Spleen (tissue), 11 donors: Measurements from ENCODE around the gene RNFT2. TPM values are rescaled to one million over a fixed set of nuclear protein-coding genes. Genes with fewer than 3 reads are reported as not detected.
A peak's percentile ranks its signal among the peaks of the same experiment; 100 is the strongest.

Experiments
- DNase-seq: peaks from one replicate; pipeline ENCODE4 v3.0.0-alpha.2; 2020
- H3K27ac ChIP-seq, 8 donors: fragments of 200-600 bp; sonication (generic) in 7 of 8; 1 replicate in 4 of 8; 2 replicates in 4 of 8; pipeline versions ENCODE4 v1.5.0 to v1.8.0; 2016 to 2021; ENCODE audit warnings: inconsistent platforms in 4 of 8, mild to moderate bottlenecking in 4 of 8, moderate library complexity in 1 of 8
- H3K27me3 ChIP-seq, 7 donors: fragments of 200-600 bp; sonication (generic) in 6 of 7; replicated peaks in 1 of 7; 1 replicate in 4 of 7; 2 replicates in 3 of 7; pipeline versions ENCODE4 v1.5.0 to v1.8.0; 2016 to 2021; ENCODE audit warnings: inconsistent platforms in 3 of 7, mild to moderate bottlenecking in 1 of 7
- H3K36me3 ChIP-seq, 6 donors: fragments of 200-600 bp; sonication (generic) in 5 of 6; 1 replicate in 4 of 6; 2 replicates in 2 of 6; pipeline versions ENCODE4 v1.5.0 to v1.8.0; 2016 to 2021; ENCODE audit warnings: inconsistent platforms in 2 of 6
- H3K4me1 ChIP-seq, 6 donors: fragments of 200-600 bp; sonication (generic) in 5 of 6; 1 replicate in 3 of 6; 2 replicates in 3 of 6; pipeline versions ENCODE4 v1.5.0 to v1.8.0; 2016 to 2021; ENCODE audit warnings: inconsistent platforms in 3 of 6
- H3K4me3 ChIP-seq, 8 donors: fragments of 200-600 bp; sonication (generic) in 7 of 8; 1 replicate in 4 of 8; 2 replicates in 4 of 8; pipeline versions ENCODE4 v1.5.0 to v1.8.0; 2016 to 2021; ENCODE audit warnings: inconsistent platforms in 4 of 8, mild to moderate bottlenecking in 4 of 8, moderate library complexity in 2 of 8
- H3K9me3 ChIP-seq, 8 donors: fragments of 200-600 bp; sonication (generic) in 7 of 8; 1 replicate in 4 of 8; 2 replicates in 4 of 8; pipeline versions ENCODE4 v1.5.0 to v1.8.0; 2016 to 2021; ENCODE audit warnings: inconsistent platforms in 4 of 8
- POLR2A ChIP-seq, 3 donors: fragments of 450-650 bp; IDR thresholded peaks; one replicate each; pipeline ENCODE4 v1.5.1; 2017; ENCODE audit warnings: antibody characterized with exemption in 3 of 3, mild to moderate bottlenecking in 1 of 3
- POLR2AphosphoS5 ChIP-seq, 3 donors: sonication (generic); formaldehyde crosslinking; IDR thresholded peaks; one replicate each; pipeline ENCODE4 v1.5.1; 2017; ENCODE audit warnings: antibody characterized with exemption in 3 of 3
- WGBS, 5 donors: extraction: QIAGEN DNeasy Blood & Tissue Kit in 3 of 5; methylation state at CpG; one replicate each; pipeline versions ENCODE4 v1.1.5 to v1.1.7; 2013 to 2018; 5-methylcytosine and 5-hydroxymethylcytosine counted together
- intact Hi-C: fragments of 100-400 bp; cut with DNase I; formaldehyde crosslinking; loops from one replicate; pipeline ENCODE4 v1.15.0; 2023; ENCODE audit warnings: low total_unique reads
- polyA plus RNA-seq, 3 donors: library from polyadenylated mRNA; stranded (reverse); fragments of 200-250 nt; gene quantifications; one replicate each; pipeline ENCODE4 v1.2.1, GENCODE V29; 2013
- total RNA-seq, 7 donors: library from RNA; depleted of rRNA in 3 of 7; stranded (reverse); fragments of >200 nt in 3 of 7; fragmentation: NEBNext Ultra II Directional in 4 of 7; extraction: Animal tissue kit (Norgen Biotek cat#: 25700) in 4 of 7; gene quantifications; one replicate each; pipeline versions ENCODE4 v1.1.0 to v1.2.1, GENCODE V29; 2016 to 2021
- TF ChIP-seq, protein P1 (sequence below), 11 experiments: fragments of 200-600 bp in 7 of 11; fragments of 450-650 bp in 4 of 11; sonication (generic) in 4 of 11; IDR thresholded peaks in 8 of 11; conservative IDR thresholded peaks in 3 of 11; 1 replicate in 7 of 11; 2 replicates in 4 of 11; pipeline versions ENCODE4 v1.4.0 to v1.8.0; 2016 to 2021; ENCODE audit warnings: antibody characterized with exemption in 11 of 11, inconsistent platforms in 4 of 11, mild to moderate bottlenecking in 1 of 11
- donor health status: healthy with polysubstance abuse.
- donor health status: DM: no; HTN: no; CAD: no; lungs with moderate emphysema.
- donor health status: DM: no; HTN: no; CAD: no.
- donor health status: Bipolar disorder and iron deficiency.
- donor health status: healthy.
- donor health status: DM: no; HTN: no; CAD: no.
- donor health status: DM: yes; HTN: yes; CAD: no.

Gene RNFT2
- total and polyA plus RNA-seq, 10 donors = 1.9 to 6.0 (median 3.8) TPM

- H3K36me3 ChIP-seq = no peaks in the 10 kb centered on the region
- H3K27ac ChIP-seq = no peak overlapping the region
- no peaks in the 10 kb centered on the region for H3K9me3 ChIP-seq
- no peak overlapping the region for H3K4me3 ChIP-seq
- intact Hi-C loops = no loop called here
- WGBS, 5 donors = 23 to 28% (median 24%) methylated on average over 12 of the region's 12 CpGs
- DNase-seq = peak; percentile 88
- H3K4me1 ChIP-seq = peaks cover 0 to 16% (median 6%) of the 10 kb centered on the region in 6 donors
- TF ChIP-seq, protein P1, sequence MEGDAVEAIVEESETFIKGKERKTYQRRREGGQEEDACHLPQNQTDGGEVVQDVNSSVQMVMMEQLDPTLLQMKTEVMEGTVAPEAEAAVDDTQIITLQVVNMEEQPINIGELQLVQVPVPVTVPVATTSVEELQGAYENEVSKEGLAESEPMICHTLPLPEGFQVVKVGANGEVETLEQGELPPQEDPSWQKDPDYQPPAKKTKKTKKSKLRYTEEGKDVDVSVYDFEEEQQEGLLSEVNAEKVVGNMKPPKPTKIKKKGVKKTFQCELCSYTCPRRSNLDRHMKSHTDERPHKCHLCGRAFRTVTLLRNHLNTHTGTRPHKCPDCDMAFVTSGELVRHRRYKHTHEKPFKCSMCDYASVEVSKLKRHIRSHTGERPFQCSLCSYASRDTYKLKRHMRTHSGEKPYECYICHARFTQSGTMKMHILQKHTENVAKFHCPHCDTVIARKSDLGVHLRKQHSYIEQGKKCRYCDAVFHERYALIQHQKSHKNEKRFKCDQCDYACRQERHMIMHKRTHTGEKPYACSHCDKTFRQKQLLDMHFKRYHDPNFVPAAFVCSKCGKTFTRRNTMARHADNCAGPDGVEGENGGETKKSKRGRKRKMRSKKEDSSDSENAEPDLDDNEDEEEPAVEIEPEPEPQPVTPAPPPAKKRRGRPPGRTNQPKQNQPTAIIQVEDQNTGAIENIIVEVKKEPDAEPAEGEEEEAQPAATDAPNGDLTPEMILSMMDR (IDR thresholded peaks at IDR 0.05 in 8 of 11, conservative IDR thresholded peaks at IDR 0.05 in 3 of 11) = peak; percentile 86 to 96 (median 93)
- TF ChIP-seq POLR2A (IDR thresholded peaks at IDR 0.05) (no peak), POLR2AphosphoS5 (IDR thresholded peaks at IDR 0.05) (no peak)
- H3K27me3 ChIP-seq = peaks cover 0 to 7% (median 0%) of the 10 kb centered on the region in 7 donors
These were observed 34.8 kb upstream of the RNFT2 start for GRCh38 chr12:116703214-116703795.

GRCh38 chr12:116707751-116708150 is 30.4 kb upstream of the RNFT2 start:
- H3K27me3 ChIP-seq = peaks cover 0 to 20% (median 0%) of the 10 kb centered on the region in 7 donors
- intact Hi-C loops = no loop called here
- DNase-seq = no peak
- H3K4me3 ChIP-seq = no peak overlapping the region
- no peak overlapping the region for H3K27ac ChIP-seq
- 50 to 74% (median 71%) methylated on average over 9 of the region's 9 CpGs for WGBS, 5 donors
- H3K9me3 ChIP-seq = no peaks in the 10 kb centered on the region
- H3K4me1 ChIP-seq = peaks cover 7 to 28% (median 17%) of the 10 kb centered on the region in 6 donors
- peaks cover 0 to 12% (median under 1%) of the 10 kb centered on the region in 6 donors for H3K36me3 ChIP-seq
- TF ChIP-seq POLR2A (IDR thresholded peaks at IDR 0.05) (no peak), POLR2AphosphoS5 (IDR thresholded peaks at IDR 0.05) (no peak)
- TF ChIP-seq, protein P1 (IDR thresholded peaks at IDR 0.05 in 8 of 11, conservative IDR thresholded peaks at IDR 0.05 in 3 of 11) = no peak

DNA sequence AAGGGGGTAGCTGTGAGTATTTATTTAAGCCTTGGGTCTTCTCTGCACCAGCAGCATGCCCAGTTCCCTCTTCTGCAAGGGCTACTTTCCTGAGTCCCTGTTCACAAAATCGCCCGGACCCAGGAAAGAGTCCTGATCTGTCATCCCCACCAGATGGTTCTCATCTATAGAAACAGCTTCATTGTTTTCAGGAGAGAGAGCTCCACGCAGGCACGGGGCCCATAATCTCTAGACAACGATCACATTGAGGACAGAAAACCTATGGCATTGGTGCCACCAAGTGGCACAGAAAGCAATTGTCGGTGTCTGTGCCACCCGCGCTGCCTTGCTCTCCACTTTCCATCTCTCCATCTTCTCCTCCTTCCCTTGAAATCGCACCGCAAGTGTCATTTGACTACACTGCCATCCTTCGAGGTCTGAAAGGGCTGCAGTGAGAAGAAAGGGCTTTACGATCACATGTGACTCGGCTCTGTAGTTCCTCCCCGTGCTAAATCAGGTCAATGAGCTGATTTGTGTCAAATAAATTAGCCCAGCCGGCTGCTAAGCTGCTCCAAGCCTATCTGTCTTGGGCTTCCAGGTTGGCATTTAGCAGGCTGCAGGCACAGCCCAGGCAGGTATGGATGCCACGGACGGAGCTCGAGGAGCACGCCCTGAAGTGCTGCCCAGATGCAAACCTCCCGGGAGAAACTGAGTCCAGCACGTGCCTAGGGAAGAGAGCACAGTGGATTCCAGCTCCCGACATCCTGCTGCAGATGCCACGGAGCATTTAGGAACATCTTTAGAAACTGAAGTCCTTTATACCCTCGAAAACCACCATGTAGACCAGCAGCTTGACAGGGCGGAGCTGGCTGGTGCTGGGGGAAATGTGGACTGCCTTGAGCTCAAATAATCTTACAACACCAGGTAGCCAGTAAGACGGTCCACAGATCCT is 29.0 kb upstream of the RNFT2 start:
- peak; percentile 80 for DNase-seq
- 22 to 32% (median 30%) methylated on average over 24 to 26 of the region's 26 CpGs for WGBS, 5 donors
- intact Hi-C loops = no loop called here
- H3K4me1 ChIP-seq = peaks cover 7 to 21% (median 11%) of the 10 kb centered on the region in 6 donors
- TF ChIP-seq POLR2AphosphoS5 (IDR thresholded peaks at IDR 0.05) (peak in 2 of 3 donors; percentile 17 to 48), POLR2A (IDR thresholded peaks at IDR 0.05) (no peak)
- TF ChIP-seq, protein P1 (IDR thresholded peaks at IDR 0.05 in 8 of 11, conservative IDR thresholded peaks at IDR 0.05 in 3 of 11) = peak; percentile 42 to 84 (median 69)
- H3K36me3 ChIP-seq = peaks cover 0 to 17% (median 2%) of the 10 kb centered on the region in 6 donors
- no peaks in the 10 kb centered on the region for H3K9me3 ChIP-seq
- H3K4me3 ChIP-seq = peak overlapping the region in 1 of 8 donors; percentile 25
- H3K27me3 ChIP-seq = peaks cover 0 to 14% (median 0%) of the 10 kb centered on the region in 7 donors
- no peak overlapping the region for H3K27ac ChIP-seq

- intact Hi-C loops = no loop called here
These were observed 28.3 kb upstream of the RNFT2 start for GRCh38 chr12:116709768-116710167.

More at GRCh38 chr12:116709768-116710167, 28.3 kb upstream of the RNFT2 start:
- no peak overlapping the region for H3K27ac ChIP-seq
- no peak overlapping the region for H3K4me3 ChIP-seq
- peaks cover 7 to 21% (median 11%) of the 10 kb centered on the region in 6 donors for H3K4me1 ChIP-seq
- TF ChIP-seq POLR2A (IDR thresholded peaks at IDR 0.05) = no peak
- H3K9me3 ChIP-seq = no peaks in the 10 kb centered on the region
- H3K36me3 ChIP-seq = peaks cover 0 to 24% (median 5%) of the 10 kb centered on the region in 6 donors
- DNase-seq = no peak
- WGBS, 5 donors = 52 to 69% (median 57%) methylated on average over 10 of the region's 10 CpGs
- H3K27me3 ChIP-seq = peaks cover 0 to 14% (median 0%) of the 10 kb centered on the region in 7 donors
